CD4-positive, alpha-beta T cell treated with Interleukin-6 at 100 ng/mL for 8 hours (primary cell): Measurements from ENCODE around the gene TMEM132A.

Source experiments
- DNase-seq: peaks from one replicate; pipeline ENCODE4 v3.0.0-alpha.2; 2020; ENCODE audit warnings: mixed read lengths, low spot score

The TMEM132A gene

DNA sequence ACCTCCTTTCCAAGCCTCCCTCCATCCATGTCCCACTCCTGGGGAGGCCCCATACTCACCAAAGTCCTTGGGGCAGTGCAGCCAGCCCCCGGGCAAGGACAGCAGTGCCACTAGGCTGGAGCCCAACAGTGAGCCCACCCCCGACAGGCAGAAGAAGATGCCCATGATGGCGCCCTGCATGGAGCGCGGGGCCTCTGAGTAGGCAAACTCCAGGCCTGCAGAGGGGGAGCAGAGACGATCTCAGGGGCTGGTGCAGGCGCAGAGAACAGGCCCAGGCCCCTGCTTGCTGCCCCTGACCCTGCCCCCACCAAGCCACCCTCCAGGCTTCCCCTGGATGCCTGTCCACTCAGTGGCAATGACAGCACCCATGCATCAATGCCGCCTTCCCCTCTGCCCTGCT is 13.6 kb downstream of the TMEM132A start:
- DNase-seq, result no peak

DNA sequence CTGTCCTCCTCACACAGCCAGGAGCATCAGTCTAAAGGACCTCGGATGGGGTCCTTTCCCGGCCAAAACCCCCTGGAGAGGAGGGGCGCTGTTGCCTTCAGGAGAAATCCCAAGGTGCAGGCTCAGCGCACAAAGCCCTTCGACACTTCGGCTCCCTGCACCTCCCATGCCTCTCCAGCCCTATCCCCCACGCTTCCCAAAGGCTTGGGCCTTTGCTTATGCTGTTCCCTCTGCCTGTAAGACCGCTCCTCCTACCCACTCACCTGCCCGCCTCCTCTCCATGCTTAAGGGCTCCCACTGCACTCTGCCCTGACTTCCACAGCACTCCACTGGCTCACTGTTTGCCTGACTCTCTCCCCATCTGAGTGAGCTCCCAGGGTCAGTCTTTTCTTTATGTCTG is 14.2 kb downstream of the TMEM132A start:
- no peak for DNase-seq

DNA sequence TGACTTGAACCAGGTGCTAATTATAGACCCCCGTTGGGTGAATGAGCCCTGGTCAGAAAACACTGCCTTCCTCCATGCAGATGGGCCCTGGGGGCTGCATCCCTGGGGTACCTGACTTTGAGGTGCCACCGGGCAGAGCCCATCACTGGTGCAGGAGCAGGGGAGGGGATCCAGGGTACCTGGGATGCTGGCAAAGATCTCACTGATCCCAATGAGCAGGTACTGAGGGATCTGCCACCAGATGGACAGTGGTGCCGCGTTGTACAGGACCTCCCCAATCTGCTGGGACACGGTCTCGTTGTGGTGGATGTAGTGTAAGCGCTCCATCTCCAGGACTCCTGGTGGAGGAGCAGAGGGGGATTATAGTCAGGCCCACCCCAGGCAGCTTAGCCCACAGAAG is 15.0 kb downstream of the TMEM132A start:
- no peak for DNase-seq

DNA sequence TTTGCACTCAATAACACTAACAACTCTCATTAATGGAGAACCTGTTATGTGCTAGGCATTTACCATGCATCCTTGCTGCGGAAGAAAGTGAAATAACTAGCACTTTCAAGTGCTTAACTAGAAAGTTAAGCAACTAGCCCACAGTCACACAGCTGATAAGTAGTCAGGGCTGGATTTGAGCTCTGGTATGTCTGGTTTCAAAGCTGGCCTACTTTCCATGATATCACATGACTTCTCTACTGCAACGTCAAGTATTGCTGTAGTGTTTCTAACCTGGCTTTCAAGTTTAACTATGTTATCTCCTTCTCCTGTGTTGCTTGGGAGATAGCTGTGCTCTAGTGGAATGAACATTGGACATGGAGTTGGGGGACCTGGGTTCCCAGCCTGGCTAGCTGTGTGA is 15.6 kb downstream of the TMEM132A start:
- no peak for DNase-seq

DNA sequence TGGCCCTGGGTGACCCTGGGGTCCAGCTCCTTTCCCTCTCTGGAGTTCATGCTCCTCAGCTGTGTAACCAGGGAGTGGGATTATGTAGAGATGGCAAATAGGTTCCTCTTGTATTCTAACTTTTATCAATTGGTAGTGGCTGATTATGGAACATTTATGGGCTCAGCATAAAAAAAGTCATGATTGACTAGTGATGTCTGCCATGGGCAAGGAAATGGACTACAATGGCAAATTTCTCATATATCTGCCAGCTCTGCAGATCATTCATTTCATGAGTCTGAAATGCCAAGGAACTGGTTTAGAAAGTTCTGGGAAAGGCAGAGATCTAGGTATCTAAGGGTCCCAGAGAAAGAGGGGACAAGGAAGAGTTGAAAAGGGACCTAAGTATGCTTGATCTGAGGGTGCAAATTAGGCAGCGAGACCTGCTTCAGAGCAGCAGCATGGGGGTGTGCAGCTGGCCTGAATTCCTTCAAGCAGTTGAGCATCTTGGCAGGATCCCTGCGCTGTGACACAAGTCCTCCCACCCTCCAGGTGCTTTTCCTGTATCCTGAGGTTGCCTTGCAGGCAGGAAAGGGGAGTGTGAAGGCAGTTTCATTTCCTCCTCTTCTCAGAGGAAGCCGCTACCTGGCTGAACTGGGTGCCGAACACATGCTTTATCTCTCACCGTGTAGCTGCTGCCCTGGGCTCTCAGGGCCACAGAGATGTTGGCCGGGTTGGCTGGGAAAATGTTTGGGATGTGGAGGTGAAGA is 17.3 kb downstream of the TMEM132A start:
- DNase-seq, result no peak

DNA sequence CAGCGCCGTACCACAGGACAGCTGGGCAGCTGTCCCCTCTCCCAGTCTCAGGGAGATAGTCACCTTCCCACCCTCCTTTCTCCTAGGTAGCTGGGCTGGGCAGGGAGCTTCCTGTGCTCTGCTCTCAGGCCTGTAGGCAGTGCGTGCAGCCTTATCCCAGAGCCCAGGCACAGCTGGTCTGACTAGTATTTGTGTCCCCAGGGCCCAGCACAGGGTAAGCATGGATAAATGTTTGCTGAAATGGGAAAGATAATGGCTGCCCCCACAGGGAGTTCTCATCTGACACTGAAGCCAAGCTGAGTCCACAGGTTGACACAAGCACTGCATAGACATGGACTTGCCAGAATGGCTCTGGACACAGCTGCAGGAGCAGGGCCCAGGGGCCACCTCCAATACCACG is 18.0 kb downstream of the TMEM132A start:
- DNase-seq, result no peak

DNA sequence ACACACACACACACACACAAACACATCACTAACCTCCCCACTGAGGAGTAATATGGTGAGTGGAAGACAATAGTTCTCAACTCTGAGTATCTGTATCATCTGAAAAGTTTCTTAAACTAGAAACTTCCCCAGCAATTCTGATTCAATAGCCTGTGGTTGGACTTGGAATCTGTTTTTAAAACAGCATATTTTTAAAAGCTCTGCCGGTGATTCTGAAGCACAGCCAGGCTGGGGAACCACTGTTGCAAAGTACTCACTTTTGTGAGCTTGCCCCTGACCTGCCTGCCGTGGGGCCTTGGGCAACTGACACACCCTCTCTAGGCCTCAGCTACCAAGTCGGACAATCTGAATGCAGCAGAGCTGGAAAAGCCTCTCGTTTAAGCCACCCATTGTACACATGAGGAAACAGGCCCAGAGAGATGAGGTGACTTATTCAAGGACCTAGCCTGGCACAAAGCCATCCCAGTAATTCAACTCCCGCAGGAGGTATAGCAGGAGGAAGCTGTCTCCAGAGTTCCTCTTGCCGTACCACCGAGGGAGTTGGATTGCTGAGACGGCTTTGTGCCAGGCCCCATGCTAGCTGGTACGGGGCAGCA is 18.8 kb downstream of the TMEM132A start:
- no peak for DNase-seq

DNA sequence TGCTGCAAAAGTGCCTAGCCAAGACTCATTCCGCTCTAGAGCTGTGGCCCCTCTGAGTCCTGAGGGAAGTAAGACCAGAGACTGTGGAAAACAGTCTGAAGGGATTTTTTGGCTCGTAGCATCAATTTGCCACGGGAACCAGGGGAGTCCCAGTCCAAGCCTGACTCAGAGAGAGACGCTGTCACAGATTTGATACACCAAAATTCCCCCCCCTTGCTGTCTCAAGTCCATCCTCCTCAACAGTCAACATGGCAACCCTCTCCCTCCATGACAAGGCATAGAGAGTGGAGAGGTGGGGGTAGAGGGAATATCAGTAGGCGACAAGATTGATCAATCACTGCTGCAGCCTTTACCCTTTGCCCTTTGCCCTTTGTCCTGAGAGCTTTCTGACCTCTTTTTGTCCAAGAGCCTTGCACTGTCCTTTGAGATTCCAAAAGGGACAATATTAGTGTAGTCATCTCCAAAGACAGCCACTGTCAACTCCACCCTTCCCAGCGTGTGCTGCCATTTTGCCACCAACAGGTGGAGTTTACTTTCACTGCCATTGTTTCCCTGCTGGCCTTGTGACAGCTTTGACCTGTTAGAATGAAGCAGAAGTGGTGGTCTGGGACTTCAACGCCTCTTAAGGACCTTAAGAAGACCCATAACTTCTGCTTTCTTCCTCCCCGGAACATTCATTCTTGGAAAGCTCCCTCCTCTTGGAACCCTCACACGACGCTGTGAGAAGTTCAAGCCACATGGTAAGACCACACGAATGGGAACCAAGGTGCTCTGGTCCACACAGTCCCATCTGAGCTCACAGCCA is 20.4 kb downstream of the TMEM132A start:
- DNase-seq, result no peak

DNA sequence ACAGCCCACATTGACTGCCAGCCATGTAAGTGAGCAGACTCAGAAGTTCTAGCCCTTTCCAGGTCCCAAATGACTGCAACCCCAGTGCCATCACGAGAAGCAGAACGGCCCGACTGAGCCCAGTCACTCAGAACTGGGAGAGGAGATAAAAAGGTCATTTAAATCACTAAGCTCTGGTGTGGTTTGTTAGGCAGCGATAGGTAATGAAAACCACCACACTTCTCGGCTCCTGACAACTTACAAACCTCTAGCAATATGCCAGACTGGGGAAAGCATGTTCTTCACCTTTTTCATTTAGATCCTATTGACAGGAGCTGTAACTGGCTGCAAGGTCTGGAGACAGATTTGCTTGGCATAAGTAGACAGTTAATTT is 21.0 kb downstream of the TMEM132A start:
- no peak for DNase-seq

DNA sequence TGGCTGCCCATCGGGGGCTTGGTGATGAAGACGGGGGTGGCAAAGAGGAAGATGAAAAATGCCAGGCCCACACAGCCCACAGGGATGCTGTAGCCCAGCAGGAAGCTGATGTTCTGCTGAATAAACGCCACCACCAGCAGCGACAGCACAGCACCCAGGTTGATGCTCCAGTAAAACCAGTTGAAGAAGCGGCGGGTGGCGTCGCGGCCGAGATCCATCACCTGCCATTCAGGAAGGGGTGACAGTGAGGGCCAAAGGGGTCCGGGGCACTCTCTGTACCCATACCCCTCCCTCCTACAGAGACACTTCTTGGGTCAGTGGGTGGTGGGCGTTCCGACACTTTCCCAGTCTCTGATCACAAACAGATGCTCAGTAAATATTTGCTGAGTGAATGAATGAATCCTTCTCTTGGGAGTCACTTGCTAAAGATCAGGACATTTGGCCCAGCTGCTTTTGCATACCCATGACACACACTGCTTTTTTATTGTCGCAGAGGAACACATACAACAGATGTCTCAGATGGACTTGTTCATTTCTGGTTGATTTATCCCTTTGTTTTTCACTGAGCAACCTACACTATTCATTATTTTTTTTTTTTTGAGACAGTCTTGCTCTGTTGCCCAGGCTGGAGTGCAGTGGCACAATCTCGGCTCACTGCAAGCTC is 22.5 kb downstream of the TMEM132A start:
- DNase-seq, result no peak

DNA sequence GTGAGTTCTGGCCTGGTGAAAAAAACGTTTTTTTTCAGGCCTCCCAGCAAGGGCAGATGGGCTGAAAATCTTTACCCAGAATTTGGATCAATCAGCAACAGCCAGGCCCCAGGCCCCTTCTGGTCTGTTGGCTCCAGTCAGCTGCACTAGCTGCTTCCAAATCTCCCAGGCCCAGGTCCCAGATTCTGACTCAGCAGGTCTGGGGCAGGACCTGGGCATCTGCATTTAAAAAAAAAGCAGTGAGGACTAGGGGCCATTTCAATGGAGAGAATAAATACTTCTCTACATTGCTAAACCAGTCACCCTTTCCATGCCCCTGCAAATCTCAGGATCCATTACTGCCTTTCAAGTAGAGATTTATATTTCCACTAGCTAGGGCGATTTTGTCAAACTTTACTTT is 23.4 kb downstream of the TMEM132A start:
- no peak for DNase-seq

DNA sequence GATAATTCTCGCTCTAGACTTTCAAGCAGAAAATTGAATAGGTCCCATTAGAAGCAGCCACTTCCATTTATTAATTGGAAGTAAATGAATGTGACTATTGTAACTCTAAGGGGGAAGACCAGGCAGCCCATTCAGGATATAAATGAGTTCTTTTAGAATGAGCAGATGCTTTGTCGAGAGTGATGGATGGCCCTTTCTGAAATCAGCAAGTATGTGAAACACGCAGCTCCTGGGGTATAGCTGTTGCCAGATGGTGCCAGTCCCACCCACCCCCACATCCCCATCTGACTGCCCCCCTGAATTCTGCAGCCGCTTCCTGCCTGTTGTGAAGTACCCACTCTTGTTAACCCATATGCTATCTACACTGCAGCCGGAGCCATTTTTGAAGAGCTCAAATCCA is 24.0 kb downstream of the TMEM132A start:
- DNase-seq, result no peak

DNA sequence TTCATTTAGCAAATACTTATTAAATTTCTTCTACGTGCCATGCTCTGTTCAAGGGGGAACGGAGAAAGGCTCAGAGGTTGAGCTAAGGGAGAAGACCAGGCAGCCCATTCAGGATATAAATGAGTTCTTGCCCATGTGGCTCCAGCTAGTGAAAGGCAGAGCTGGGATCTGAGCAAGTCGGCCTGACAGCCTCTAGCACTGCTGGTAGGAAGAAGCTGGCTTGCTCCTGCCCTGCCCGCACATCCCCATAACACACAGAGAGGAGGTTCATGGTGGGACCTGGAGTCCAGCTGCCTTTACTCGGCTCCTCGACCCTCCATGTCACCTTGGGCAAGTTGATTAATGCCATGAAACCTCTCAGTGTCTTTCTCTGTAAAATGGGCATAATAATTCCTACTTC is 25.8 kb downstream of the TMEM132A start:
- DNase-seq, result no peak

DNA sequence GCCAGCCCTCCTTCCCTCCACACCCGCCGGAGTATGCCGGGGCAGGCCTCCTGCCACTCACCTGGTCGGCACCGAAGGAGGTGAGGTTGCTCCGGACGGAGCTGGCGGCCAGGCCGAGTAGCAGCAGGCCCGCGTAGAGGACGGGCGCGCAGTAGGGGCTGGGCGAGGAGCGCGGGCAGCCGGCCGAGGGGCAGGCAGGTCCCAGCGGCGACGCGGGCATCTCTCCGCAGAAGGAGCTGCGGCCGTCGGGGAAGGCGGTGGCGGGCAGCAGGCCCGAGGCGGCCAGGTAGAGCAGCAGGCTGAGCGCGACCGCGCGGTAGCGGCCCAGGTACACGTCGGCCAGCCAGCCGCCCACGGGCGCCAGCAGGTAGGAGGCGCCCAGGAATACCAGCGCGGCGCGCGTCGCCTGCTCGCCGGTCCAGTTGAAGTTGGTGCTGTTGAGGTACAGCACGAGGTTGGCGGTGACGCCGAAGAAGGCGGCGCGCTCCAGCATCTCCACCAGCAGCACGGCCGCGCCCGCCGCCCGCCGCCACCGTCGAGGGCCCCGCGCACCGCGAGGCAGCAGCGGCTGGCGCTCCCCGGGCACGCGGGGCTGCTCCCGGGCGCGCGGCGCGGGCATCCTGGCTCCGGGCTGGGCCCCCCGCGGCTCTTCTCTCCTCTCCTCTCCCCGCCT is 26.8 kb downstream of the TMEM132A start:
- DNase-seq, result peak; percentile 7

DNA sequence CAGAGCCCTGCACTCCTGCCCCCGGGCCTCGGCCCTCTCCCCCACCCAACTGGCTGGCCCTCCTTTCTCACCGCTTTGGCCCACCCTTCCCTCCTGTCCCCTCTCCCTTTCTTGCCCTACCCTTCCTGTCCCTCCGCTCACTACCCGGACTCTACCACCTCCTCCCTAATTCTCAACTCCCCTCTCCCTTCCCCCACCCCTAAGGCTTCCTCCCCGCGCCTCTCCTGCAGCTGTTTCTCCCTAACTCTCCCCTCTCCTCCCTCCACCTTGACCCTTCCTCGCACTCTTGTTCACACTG is 27.3 kb downstream of the TMEM132A start:
- no peak for DNase-seq

DNA sequence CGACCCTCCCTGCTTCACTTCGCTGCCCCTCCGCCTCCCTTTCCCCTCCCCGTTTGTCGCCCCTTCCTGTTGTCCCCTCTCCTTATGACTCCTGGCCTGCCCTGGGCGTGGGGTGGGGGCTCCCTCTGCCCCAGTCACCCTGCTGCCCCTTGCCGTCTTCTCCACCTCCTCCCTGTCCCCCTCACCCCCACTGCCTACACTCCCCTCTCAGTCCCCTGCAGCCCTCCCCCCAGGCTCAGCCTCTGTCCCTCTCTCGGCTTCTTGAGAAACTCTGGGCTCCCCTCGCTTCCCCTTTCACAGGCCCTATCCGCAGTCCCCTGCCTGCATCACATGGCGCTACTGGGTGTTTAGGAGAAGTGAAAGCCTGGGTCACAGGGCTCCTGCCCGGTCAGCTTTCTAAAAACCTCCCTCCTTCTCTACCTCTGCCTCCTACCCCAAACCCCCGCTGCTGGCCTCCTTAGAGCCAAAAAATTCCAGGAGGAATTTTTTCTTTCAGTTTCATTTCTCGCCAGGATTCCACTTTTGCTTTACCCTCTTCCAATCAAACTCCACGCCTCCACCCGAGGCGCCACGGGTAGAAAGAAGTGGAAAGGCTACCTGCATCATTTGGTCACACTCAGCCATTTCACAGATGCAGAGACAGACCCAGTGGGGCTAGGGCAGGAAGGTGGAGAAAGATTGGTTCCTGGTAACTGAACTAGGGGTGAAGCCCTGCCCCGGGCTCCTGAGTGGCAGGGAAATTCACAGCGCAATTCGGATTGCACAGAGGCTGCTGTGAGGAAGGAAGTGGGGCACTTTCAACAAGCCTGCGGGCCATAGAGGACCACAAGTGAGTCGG is 27.9 kb downstream of the TMEM132A start, which contains the start of gene SLC15A3:
Gene SLC15A3, minus strand, starts transcription at position 273 of the 838 bp plus-strand sequence. CDS start 625 bp downstream, outside the sequence.
- DNase-seq, result peak; percentile 45

DNA sequence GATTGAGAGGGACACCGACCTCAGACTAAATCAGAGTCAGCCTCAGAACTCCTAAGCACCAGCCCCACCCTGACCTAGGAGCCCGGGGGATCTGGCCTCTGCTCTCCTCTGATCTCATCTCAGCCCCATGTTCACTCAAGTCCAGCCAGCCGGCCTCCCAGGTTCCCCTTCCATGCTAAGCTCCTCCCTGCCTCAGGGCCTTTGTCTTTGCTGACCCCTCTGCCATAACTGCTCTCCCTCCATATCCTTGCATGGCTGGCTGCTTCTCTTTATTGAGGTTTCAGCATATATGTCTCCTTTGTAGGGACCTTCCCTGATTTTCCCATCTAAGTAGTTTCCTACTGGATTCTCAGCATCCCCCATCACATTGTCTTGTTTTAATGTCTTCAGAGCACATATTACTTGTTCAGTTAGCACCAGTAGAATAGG is 28.5 kb downstream of the TMEM132A start:
- DNase-seq, result no peak

DNA sequence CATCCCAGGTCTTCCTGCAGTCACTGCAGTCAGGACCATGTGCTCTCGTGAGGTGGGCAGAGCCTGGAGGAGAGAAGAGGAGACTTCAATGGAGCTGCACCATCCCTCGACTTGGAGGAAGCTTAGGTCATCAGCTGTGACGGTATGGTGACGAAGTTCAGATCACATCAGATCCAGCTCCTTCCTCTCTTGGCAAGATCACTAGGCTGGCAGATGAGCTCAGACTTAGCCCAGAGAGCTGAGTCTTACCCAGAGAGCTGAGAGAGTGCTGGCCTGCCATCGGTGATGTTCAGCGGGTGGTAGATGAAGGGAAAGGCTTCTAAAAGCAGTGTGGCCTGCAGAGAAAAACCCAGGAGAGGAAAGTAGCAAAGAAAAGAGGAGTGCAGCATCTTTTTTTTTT is 29.5 kb downstream of the TMEM132A start:
- DNase-seq, result no peak

DNA sequence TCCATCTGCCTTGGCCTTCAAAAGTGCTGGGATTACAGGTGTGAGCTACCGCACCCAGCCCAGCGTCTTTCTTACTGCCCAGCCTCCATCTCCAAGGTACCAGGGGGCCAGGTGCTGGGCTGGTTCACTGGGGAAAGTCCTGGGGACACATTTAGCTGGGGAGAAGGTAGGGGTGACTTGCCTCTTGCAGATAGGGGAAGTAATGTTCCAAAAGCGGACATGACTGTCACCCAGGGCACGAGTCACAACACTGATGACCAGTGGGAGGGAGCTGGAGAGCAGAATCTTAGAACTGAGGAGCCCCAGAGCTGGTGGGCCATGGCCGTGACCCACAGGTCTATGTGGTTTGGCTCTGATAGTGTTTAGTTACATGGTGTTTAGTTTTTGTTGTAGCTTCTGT is 30.2 kb downstream of the TMEM132A start:
- DNase-seq, result no peak

DNA sequence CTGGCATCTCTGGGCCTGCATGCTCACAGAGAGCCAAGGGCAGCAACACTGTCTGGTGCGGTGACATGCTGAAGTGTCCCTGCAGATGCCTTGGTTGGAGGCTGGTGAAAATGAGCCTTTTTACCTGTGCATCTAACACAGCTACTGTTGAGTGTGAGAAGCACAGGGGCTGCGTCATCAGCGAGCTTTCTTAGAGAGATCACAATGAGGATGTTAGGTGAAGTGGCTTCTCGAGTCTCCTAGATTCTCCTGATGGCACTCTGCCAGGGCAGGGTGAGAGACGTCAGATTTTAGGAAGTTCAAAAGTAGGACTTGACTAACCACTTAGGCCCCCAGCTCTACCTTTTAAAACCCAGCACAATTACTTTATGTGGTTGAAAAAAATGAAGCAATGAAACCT is 31.3 kb downstream of the TMEM132A start:
- no peak for DNase-seq

DNA sequence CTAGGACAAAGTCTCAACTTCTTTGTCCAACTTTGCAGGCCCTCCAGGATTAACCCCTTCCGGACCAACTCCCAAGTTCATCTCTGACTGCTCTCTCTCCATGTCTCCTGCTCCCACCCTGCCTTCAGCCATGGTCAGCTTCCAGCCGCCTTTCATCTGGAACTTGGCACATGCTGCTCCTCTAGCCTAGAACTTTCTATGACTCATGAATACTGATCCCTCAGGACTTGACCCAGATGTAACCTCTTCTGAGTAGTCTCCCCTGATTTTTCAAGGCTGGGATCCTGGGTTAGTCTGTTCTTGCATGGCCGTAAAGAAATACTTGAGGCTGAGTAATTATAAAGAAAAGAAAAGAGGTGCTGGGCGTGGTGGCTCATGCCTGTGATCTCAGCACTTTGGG is 32.9 kb downstream of the TMEM132A start:
- no peak for DNase-seq
